ENCODE results near the gene OSBP2. TPM values are rescaled to one million over a fixed set of nuclear protein-coding genes. Genes with fewer than 3 reads are reported as not detected.

Gene OSBP2
- total RNA-seq, 1 experiment from 2014 or later: 10.2 TPM

DNA sequence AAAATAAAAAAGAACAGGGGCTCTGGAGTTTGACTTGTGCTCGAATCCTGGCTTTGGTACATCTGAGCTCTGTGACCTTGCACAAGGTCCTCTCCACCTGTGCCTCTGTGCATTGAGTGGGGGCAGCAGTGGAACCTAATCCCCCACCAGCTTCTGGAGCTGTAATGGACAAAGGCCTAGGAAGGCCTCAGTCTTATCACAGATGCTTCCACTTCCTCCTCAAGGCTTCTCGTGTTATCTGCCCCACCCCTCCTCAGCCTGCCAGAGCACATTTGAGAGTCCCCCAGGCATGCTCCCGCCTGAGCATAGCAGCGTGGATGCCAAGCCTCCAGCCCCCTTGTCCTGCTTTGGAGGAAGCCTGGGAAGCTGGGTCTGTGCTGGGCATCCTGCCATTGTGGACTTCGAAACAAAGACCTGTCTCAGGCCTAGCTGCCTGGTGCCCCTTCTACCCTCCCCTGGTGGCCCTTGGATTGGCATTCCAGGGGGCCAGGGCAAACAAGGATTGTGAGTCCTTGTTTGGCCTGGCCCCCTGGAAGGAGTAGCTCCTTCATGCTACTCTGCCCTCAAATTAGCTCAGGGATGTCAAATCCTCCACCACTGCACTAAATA, 44.1 kb upstream of the OSBP2 start:
- peaks cover 11% of the 10 kb centered on the region for H3K4me1 ChIP-seq (ENCODE audit: insufficient read depth, low read length)
- H3K79me2 ChIP-seq (ENCODE audit: low read length): no peaks in the 10 kb centered on the region
- H3K36me3 ChIP-seq (ENCODE audit: low read depth, low read length): no peaks in the 10 kb centered on the region
- H3K4me3 ChIP-seq (ENCODE audit: low read length): no peak overlapping the region
- H3K4me2 ChIP-seq (ENCODE audit: low read length): no peak overlapping the region
- TF ChIP-seq CTCF (conservative IDR thresholded peaks at IDR 0.05; ENCODE audit: low read depth, low read length) (no peak), EZH2 (IDR thresholded peaks at IDR 0.05; ENCODE audit: low read length, unreplicated experiment) (no peak)
- H4K20me1 ChIP-seq (ENCODE audit: low read length): no peaks in the 10 kb centered on the region
- no TSS peak for BruUV-seq (replicated peaks)
- H3K9me2 ChIP-seq (replicated peaks; ENCODE audit: low read length): no peaks in the 10 kb centered on the region
- H3K27me3 ChIP-seq (ENCODE audit: low read length): no peaks in the 10 kb centered on the region
- CTCF ChIA-PET: interaction anchor here (1.4 kb wide), 1 partner anchor 16 kb away, joined by 5 read pairs; no protein-coding TSS in a partner anchor
- H3K9me3 ChIP-seq (ENCODE audit: low read length): no peaks in the 10 kb centered on the region
- intact Hi-C loops (cut with micrococcal nuclease): no loop called here
- H3K9ac ChIP-seq (ENCODE audit: low read length): no peak overlapping the region
- POLR2A ChIA-PET (ENCODE audit: unreplicated experiment): no interaction called here
- H3F3A ChIP-seq (ENCODE audit: low read length, unreplicated experiment): no peaks in the 10 kb centered on the region
- DNase-seq: no peak
- no peak overlapping the region for H3K27ac ChIP-seq (ENCODE audit: low read length)
- H2AFZ ChIP-seq (ENCODE audit: low read length): no peak overlapping the region
- ATAC-seq: no peak

- Histone ChIP-seq H3K27me3 (ENCODE audit: low read length) (no peaks in the 10 kb centered on the region), H3K4me1 (ENCODE audit: insufficient read depth, low read length) (peaks cover 11% of the 10 kb centered on the region), H3K9me3 (ENCODE audit: low read length) (no peaks in the 10 kb centered on the region), H3K36me3 (ENCODE audit: low read depth, low read length) (no peaks in the 10 kb centered on the region), H3F3A (ENCODE audit: low read length, unreplicated experiment) (no peaks in the 10 kb centered on the region), H2AFZ (ENCODE audit: low read length) (no peak overlapping the region), H3K79me2 (ENCODE audit: low read length) (no peaks in the 10 kb centered on the region), H3K4me2 (ENCODE audit: low read length) (no peak overlapping the region), H4K20me1 (ENCODE audit: low read length) (no peaks in the 10 kb centered on the region), H3K9ac (ENCODE audit: low read length) (no peak overlapping the region), H3K9me2 (replicated peaks; ENCODE audit: low read length) (no peaks in the 10 kb centered on the region), H3K27ac (ENCODE audit: low read length) (no peak overlapping the region), H3K4me3 (ENCODE audit: low read length) (no peak overlapping the region)
- intact Hi-C loops (cut with micrococcal nuclease): no loop called here
- TF ChIP-seq CTCF (conservative IDR thresholded peaks at IDR 0.05; ENCODE audit: low read depth, low read length): no peak
- no peak for TF ChIP-seq EZH2 (IDR thresholded peaks at IDR 0.05; ENCODE audit: low read length, unreplicated experiment)
- no peak for TF ChIP-seq EZH2phosphoT487 (IDR thresholded peaks at IDR 0.05; ENCODE audit: borderline replicate concordance, low read length)
- ATAC-seq: no peak
- POLR2A ChIA-PET (ENCODE audit: unreplicated experiment): no interaction called here
- no peak for DNase-seq
- BruUV-seq (replicated peaks): no TSS peak
- CTCF ChIA-PET: no interaction called here
Measured at GRCh38 chr22:30652852-30653251, 41.8 kb upstream of the OSBP2 start.

- Histone ChIP-seq H3K4me1 (ENCODE audit: insufficient read depth, low read length) (peaks cover 4% of the 10 kb centered on the region; the same call in 1 of the 2 replicates), H3F3A (ENCODE audit: low read length, unreplicated experiment) (no peaks in the 10 kb centered on the region), H2AFZ (ENCODE audit: low read length) (no peak overlapping the region), H3K9me2 (replicated peaks; ENCODE audit: low read length) (no peaks in the 10 kb centered on the region), H3K9ac (ENCODE audit: low read length) (no peak overlapping the region), H3K27ac (ENCODE audit: low read length) (no peak overlapping the region), H3K4me2 (ENCODE audit: low read length) (no peak overlapping the region), H4K20me1 (ENCODE audit: low read length) (no peaks in the 10 kb centered on the region), H3K79me2 (ENCODE audit: low read length) (no peaks in the 10 kb centered on the region), H3K4me3 (ENCODE audit: low read length) (no peak overlapping the region), H3K9me3 (ENCODE audit: low read length) (no peaks in the 10 kb centered on the region), H3K36me3 (ENCODE audit: low read depth, low read length) (no peaks in the 10 kb centered on the region), H3K27me3 (ENCODE audit: low read length) (no peaks in the 10 kb centered on the region)
- ChIA-PET POLR2A (ENCODE audit: unreplicated experiment) (no interaction called here), CTCF (no interaction called here)
- intact Hi-C loops (cut with micrococcal nuclease): no loop called here
- BruUV-seq (replicated peaks): no TSS peak
- TF ChIP-seq EZH2phosphoT487 (IDR thresholded peaks at IDR 0.05; ENCODE audit: borderline replicate concordance, low read length): no peak
- no peak for TF ChIP-seq EZH2 (IDR thresholded peaks at IDR 0.05; ENCODE audit: low read length, unreplicated experiment)
- TF ChIP-seq CTCF (conservative IDR thresholded peaks at IDR 0.05; ENCODE audit: low read depth, low read length): no peak
- DNase-seq: no peak
- no peak for ATAC-seq
Measured at GRCh38 chr22:30654361-30654760, 40.3 kb upstream of the OSBP2 start.

Measured in PC-3 (cell line).